NOMO-1 treated with dmso at 0.1 percent for 144 hours (cell line): Measurements from ENCODE around the gene DYNAP.

ENCODE experiments used
- DNase-seq: peaks from one replicate; lab custom pipeline; 2025; ENCODE audit not compliant: unreplicated experiment; lab: John Stamatoyannopoulos, UW

The DYNAP gene

GRCh38 chr18:54590945-54591344 is at the start of gene DYNAP:
DYNAP (plus strand) TSS chr18:54591245; CDS start chr18:54591283, 38 bp downstream.
- DNase-seq, result no peak

DNA sequence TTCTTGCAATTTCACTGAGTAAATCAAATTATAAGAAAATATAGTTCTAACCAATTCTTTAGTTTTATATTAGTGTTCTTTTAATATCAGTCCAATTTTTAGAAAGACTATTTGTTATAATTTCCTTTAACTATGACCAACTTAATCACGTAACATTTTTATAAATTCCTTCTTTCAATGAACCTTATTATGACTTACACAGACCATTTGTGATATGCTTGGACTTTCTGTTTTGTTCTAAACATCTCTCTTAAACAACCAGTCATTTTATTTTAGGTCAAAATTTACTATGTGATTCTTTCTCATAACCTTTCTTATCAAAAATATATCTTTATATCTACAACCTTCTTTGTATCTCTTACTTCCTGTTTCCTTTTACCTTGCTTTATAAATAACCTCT is 39.5 kb upstream of the DYNAP start:
- DNase-seq, result no peak

DNA sequence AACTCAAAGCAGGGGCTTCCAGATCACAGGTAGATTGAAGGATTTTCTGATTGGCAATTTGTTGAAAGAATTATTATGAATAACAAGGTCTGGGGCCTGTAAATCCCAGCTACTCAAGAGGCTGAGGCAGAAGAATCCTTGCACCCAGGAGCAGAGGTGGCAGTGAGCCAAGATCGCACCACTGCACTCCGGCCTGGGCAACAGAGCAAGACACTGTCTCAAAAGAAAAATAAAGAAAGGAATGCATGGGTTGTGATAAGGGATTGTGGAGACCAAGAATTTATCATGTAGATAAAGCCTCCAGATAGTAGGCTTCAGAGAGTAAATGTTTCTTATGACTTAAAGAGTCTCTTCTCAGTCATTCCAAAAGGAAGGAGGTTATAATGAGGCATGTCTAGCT is 35.8 kb upstream of the DYNAP start:
- DNase-seq, result no peak

- DNase-seq, result no peak
Measured at GRCh38 chr18:54555996-54556395, 35.0 kb upstream of the DYNAP start.

DNA sequence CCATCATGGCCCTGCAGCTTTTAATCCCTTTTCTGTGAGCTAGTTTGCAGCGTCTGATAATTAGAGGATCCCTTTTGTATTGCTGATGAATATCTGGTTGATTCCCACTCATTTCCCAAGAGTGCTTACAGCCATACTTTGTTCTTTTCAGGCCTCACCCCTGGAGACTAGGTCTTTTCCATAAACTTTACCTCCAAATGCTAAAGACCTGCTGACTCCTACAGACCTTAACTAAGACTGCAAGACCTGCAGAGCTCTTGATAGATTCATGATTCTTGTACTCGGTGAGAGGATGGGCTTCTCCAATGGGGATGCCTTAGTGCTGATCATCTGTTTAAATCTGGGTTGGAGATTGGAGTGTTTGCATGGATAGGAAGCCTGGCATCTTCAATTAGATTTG is 33.1 kb upstream of the DYNAP start:
- DNase-seq, result no peak

GRCh38 chr18:54558609-54559585 is 32.1 kb upstream of the DYNAP start:
- DNase-seq, result no peak

DNA sequence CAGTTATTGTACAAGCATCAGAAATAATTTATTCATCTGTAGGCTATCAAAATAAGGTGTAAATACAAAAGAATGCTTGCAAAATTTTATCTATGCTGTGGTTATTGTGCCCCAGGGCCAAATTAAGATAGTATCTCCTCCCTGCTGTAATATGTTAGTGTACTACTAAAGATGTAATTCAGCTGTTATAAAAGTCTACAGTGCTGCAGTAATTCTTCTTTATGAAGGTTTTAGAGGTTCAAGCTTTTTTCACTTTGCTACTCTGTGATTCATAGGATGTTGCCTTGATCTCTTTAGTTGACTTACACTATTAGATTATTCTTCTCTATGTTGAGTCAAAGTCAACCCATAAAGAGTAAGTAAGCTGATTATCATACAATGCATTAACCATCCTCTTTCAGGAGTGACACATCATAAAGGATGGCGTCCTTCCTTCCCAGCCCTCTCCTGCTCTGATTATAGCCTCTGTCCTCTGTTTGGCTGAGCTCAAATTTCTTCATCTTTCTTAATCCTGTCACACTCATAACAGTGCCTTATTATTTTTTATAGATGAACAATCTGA is 29.3 kb upstream of the DYNAP start:
- DNase-seq, result no peak

- DNase-seq, result no peak
Measured at GRCh38 chr18:54580202-54580729, 10.8 kb upstream of the DYNAP start.

DNA sequence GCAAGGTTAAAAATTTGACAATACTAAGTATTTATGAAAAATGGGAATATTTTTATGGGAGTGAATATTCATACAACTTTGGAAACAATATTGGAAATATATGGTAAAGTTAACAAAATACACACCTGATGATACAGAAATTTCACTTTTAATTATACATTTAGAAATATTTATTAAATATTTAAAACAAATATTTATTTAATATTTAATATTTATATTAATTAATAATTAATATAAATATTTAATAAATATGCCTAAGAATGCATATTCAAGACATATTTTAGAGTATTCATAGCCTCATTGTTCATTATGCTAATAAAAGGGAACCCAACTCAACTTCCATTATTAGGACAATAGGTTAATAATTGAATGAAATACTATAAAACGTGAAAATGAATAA is 7.0 kb upstream of the DYNAP start:
- DNase-seq, result no peak

GRCh38 chr18:54585743-54586142 is 5.3 kb upstream of the DYNAP start:
- no peak for DNase-seq

GRCh38 chr18:54604211-54604610 is 13.2 kb downstream of the DYNAP start:
- no peak for DNase-seq

DNA sequence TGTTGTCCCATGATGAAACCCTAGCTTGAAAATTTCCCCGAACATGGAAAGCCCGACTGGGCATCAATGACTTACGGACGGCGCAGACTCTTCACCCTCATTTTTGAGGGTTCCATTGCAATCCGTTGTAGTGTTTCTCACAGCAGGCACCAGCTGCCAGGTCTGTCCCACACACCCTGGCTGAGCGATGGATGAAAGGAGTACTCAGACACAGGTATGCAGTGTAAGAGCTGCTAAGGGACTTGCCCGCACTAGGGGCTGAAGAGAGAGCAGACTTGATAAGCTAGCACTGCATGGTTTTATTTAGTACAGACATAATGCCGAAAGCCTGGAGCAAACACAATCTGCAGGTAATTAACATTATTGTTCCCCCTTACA is 15.8 kb downstream of the DYNAP start:
- no peak for DNase-seq

GRCh38 chr18:54607213-54608027 is 16.4 kb downstream of the DYNAP start:
- peak; percentile 22 for DNase-seq

GRCh38 chr18:54608028-54608642 is 17.1 kb downstream of the DYNAP start:
- no peak for DNase-seq

DNA sequence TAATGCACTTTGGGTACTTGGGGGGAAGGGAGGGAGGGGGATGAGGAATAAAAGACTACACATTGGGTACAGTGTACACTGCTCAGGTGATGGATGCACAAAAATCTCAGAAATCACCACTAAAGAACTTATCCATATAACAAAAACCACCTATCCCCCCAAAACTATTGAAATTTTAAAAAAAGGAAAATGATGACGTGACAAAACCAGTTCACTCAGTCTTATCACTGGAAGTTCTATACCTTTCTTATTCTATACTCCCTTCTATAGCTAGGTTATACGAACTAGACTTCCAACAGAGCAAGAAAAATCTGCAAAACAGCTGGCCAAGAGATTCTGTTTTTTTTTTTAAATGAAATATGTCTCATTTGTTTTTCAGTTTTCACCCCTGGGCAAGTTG is 20.8 kb downstream of the DYNAP start:
- DNase-seq, result no peak

DNA sequence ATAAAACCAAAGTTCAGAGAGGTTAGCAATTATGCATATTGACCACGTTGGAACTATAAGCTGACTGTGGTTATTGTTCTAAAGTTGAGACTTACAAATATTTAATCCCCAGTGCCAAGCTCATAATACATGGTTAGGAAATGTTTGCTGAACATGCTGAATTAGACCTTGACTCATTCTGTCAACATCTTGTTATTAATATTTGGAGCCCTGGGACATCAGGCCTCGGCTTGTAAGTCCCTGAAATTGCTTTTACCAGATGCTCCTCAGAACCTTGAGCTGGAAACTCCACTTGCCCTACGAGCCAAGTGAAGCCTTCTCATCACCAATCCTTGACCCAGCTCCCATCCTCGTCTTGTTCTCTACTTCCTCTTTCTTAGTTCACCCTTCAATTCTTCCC is 21.2 kb downstream of the DYNAP start:
- DNase-seq, result no peak

DNA sequence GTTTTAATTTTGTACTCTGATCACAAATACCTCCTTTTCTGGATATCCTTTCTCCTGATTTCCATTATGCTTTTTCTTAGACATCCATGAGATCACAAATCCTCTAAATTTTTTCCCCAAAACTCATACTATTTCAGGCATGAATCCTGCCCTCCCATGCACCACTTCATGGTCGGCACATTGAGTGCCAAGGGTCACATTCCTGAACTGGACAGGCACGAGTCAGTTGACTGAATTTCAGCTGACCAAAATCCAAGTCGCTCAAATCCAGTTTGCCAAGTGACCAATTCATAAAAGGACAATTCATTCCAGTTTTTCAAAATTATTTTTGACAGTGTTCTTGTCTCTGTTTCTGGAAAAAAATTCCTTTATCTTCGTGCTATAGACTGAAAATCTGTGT is 22.1 kb downstream of the DYNAP start:
- no peak for DNase-seq

DNA sequence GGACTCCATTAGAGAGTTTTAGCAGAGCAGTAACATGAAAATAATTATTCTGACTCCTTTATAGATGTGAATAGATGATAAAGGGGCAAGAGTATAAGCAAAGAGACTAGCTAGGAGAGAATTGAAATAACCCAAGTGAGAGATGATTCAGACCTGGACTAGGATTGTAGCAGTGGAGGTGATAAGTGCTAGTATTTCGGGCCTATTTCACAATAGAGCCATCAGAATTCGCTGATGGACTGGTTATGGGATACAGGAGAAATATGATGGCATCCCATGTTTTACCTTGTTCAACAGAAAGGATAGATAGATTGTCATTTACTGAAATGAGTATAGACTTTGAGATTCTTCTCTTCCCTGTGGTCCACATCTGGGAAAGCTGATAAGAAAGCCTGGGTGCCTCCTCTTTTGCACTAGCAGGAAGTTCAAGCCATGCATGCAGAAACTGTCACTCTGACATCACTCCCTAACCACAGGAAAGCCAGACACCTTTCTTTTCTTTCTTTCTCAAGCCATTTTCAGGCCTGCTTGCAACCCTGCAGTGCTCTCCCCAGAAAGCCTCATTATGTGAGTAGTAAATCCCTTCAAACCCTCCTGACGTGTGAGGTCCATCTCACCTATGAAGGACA is 25.3 kb downstream of the DYNAP start:
- no peak for DNase-seq

GRCh38 chr18:54622084-54622483 is 31.0 kb downstream of the DYNAP start:
- DNase-seq, result no peak

DNA sequence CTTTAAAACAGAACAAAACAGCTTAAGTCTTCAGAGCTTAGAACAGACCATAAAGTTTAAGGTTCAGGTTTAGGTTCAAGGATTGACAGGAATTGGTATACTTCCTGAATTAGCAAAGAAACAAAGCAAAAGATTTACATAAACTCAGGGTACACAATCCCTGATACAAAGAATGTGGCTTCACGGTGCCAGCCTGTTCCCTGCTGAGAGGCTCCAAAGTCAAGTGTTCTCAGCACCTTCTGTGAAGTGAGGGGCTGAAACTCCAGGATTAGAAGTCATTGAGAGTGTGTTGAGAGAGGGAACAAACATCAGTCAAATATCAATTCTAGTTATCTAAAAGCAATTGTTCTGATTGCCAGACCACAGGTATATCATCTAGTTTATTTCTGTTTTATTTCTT is 35.7 kb downstream of the DYNAP start:
- DNase-seq, result no peak

DNA sequence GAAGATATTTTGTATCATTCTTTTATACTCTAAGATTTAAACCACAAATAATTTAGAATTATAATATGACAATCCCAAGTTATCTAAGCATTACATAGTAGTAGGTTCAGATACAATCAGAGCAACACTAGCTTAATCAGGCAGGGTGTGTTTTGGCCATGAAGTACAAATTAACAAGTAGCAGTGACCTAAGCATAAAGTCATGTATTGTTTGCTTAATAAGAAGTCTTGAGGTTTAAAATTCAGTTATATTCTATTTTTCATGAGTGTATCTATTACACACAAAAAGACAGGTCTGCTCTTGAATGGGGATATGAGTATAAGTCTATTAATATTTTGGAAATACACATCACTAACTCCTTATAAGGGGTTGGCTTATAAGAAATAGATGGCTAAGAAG is 39.9 kb downstream of the DYNAP start:
- DNase-seq, result no peak
